ENCODE data around the gene RHBDF2. TPM values are rescaled to one million over a fixed set of nuclear protein-coding genes. Genes with fewer than 3 reads are reported as not detected.
"Not testable (repeated sequence)": the region's sequence is repeated elsewhere in the genome, so short reads cannot be mapped to it uniquely, and the experiment has no call there.

RHBDF2 gene
- total and polyA plus RNA-seq, 5 donors from 2014 or later, result 2.5 to 23.8 (median 3.7) TPM

- Mint-ChIP-seq H3K4me1 (peaks cover 0 to 44% (median 11%) of the 10 kb centered on the region in 4 donors), H3K4me3 (peak overlapping the region in 2 of 4 donors; percentile 54 to 77), H3K27ac (peak overlapping the region in 2 of 3 donors; percentile 91 to 93)
- H3K4me3 ChIP-seq (ENCODE audit: low read depth, low read length); H3K27ac ChIP-seq (ENCODE audit: insufficient read depth, low read length, poor library complexity, severe bottlenecking); H3K36me3 Mint-ChIP-seq; ATAC-seq (ENCODE audit: low read depth in 2 of 2); DNase-seq; H3K9me3 ChIP-seq (ENCODE audit: control insufficient read depth in 2 of 2, low read length in 2 of 2); H3K9me3 Mint-ChIP-seq; H3K27me3 Mint-ChIP-seq; H3K27me3 ChIP-seq (ENCODE audit: control insufficient read depth, insufficient read depth, low read length); H3K36me3 ChIP-seq (ENCODE audit: control insufficient read depth, insufficient read depth, low read length): not testable (repeated sequence)
- H3K4me1 ChIP-seq (ENCODE audit: control insufficient read depth, insufficient read depth, low read length, poor library complexity, severe bottlenecking), result peaks cover 28% of the 10 kb centered on the region
Observed at GRCh38 chr17:76527016-76527415, 25.8 kb upstream of the RHBDF2 start.

- not testable (repeated sequence) for H3K27ac ChIP-seq (ENCODE audit: insufficient read depth, low read length, poor library complexity, severe bottlenecking); H3K27me3 ChIP-seq (ENCODE audit: control insufficient read depth, insufficient read depth, low read length); H3K9me3 ChIP-seq (ENCODE audit: control insufficient read depth in 2 of 2, low read length in 2 of 2); H3K27me3 Mint-ChIP-seq; H3K9me3 Mint-ChIP-seq; H3K4me3 Mint-ChIP-seq; H3K27ac Mint-ChIP-seq; H3K36me3 ChIP-seq (ENCODE audit: control insufficient read depth, insufficient read depth, low read length); H3K4me3 ChIP-seq (ENCODE audit: low read depth, low read length); DNase-seq; H3K36me3 Mint-ChIP-seq; ATAC-seq (ENCODE audit: low read depth in 2 of 2)
- peaks cover 0 to 39% (median 11%) of the 10 kb centered on the region in 4 donors for H3K4me1 Mint-ChIP-seq
- peaks cover 28% of the 10 kb centered on the region for H3K4me1 ChIP-seq (ENCODE audit: control insufficient read depth, insufficient read depth, low read length, poor library complexity, severe bottlenecking)
Observed at GRCh38 chr17:76525513-76525833, 24.2 kb upstream of the RHBDF2 start.

DNA sequence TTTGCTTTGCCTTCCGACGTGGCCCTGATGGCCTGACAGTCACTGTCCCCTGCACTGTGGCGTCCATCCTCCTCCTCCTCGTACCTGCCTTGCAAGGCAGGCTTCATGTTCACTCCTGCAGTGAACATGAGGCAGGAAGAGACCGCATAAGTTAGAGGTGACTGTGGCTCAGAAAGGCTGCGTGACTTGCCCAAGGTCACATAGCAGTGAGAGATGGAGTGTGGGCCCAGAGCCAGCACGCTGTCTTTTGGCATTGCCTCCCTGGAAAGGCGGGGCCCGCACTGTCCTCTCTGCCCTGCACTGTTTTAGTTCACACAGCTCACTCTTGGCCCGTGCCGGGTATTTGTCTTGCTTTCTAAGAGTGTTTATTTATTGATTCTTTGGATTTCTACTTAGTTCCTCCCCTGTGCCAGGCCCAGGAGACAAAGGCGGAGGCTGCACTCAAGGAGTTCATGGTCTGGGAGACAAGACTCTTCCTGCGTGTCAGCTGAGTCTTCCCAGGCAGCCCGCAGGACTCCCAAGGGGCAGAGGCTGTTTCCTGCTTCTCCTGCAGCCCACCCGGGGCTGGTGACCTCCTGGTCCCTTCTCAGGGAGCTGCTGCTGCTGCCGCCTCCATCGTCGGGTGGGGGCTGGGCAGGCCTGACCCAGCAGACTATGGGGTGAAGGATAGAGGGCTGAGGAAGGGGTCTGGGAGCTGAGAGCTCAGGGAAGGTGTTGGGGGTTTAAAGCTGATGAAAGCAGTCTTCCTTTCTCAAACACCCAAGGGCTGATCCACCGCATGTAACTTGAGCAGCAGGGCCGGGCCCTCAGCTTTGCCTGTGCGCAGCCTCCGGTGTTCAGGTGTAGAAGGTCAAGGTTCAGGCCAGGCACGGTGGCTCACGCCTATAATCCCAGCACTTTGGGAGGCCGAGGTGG lies 23.6 kb upstream of the RHBDF2 start:
- Histone ChIP-seq H3K4me1 (ENCODE audit: control insufficient read depth, insufficient read depth, low read length, poor library complexity, severe bottlenecking) (peaks cover 28% of the 10 kb centered on the region), H3K9me3 (ENCODE audit: control insufficient read depth in 2 of 2, low read length in 2 of 2) (no peaks in the 10 kb centered on the region), H3K27me3 (ENCODE audit: control insufficient read depth, insufficient read depth, low read length) (no peaks in the 10 kb centered on the region), H3K4me3 (ENCODE audit: low read depth, low read length) (no peak overlapping the region), H3K36me3 (ENCODE audit: control insufficient read depth, insufficient read depth, low read length) (no peaks in the 10 kb centered on the region), H3K27ac (ENCODE audit: insufficient read depth, low read length, poor library complexity, severe bottlenecking) (no peak overlapping the region)
- DNase-seq (no peak), ATAC-seq (ENCODE audit: low read depth in 2 of 2) (no peak)
- H3K27me3 Mint-ChIP-seq, result peaks cover 9% of the 10 kb centered on the region
- H3K36me3 Mint-ChIP-seq, result no peaks in the 10 kb centered on the region
- H3K4me1 Mint-ChIP-seq, result peaks cover 0 to 34% (median 11%) of the 10 kb centered on the region in 4 donors
- H3K4me3 Mint-ChIP-seq, result peak overlapping the region in 1 of 4 donors; percentile 83
- H3K9me3 Mint-ChIP-seq, result peaks cover 0 to 3% (median 0%) of the 10 kb centered on the region in 7 donors
- H3K27ac Mint-ChIP-seq, result peak overlapping the region in 1 of 3 donors; percentile 22

DNA sequence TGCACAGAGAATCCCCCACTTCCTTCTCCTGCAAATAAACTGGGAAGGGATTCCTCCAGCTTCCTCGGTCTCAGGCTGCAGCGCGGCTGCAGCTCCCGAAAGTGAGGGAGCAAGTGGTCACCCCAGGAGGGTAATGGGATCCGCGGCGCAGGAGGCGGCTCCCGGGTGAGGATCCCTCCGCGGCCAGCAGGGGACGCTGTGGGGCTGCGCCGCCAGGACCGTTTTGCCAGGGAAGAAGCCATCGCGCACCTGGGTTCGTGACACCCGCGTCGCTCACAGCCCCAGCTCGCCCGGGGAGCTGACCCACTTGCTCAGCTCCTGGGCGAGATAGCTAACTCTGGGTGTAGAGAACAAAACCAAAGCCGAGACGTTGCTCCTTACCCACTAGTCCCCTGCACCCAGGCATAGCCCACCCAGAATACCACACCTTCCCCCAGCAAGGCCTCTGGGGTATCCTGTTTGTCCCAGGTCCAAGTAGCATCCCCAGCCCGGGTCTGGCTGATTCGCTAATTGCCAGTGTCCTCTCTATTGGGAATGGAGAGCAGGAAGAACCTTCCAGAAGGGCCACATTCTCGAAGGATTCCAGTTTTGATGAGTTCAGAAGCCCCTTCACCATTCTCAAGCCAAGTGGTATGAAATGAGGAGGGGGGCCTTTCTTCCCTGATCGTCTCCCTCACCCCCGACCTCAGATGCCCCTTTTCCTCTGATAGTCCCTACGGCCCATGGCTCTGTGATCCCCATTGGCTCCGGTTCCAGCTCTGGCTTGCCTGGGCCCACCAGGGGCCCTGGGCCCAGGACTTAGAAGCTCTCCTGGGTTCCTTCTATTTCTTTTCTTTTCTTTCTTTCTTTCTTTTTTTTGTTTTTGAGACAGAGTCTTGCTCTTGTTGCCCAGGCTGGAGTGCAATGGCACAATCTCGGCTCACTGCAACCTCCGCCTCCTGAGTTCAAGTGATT lies 22.1 kb upstream of the RHBDF2 start:
- Histone ChIP-seq H3K36me3 (ENCODE audit: control insufficient read depth, insufficient read depth, low read length) (no peaks in the 10 kb centered on the region), H3K4me1 (ENCODE audit: control insufficient read depth, insufficient read depth, low read length, poor library complexity, severe bottlenecking) (peaks cover 20% of the 10 kb centered on the region), H3K9me3 (ENCODE audit: control insufficient read depth in 2 of 2, low read length in 2 of 2) (no peaks in the 10 kb centered on the region), H3K27me3 (ENCODE audit: control insufficient read depth, insufficient read depth, low read length) (no peaks in the 10 kb centered on the region), H3K27ac (ENCODE audit: insufficient read depth, low read length, poor library complexity, severe bottlenecking) (no peak overlapping the region), H3K4me3 (ENCODE audit: low read depth, low read length) (no peak overlapping the region)
- H3K4me1 Mint-ChIP-seq, result peaks cover 0 to 29% (median 11%) of the 10 kb centered on the region in 4 donors
- H3K27me3 Mint-ChIP-seq, result peaks cover 9% of the 10 kb centered on the region
- ATAC-seq (ENCODE audit: low read depth in 2 of 2) (peak; percentile 76 to 82), DNase-seq (peak; percentile 67 to 77 (median 76))
- H3K9me3 Mint-ChIP-seq, result peaks cover 0 to 3% (median 0%) of the 10 kb centered on the region in 7 donors
- H3K36me3 Mint-ChIP-seq, result no peaks in the 10 kb centered on the region
- peak overlapping the region in 2 of 3 donors; percentile 75 to 91 for H3K27ac Mint-ChIP-seq
- peak overlapping the region in 1 of 4 donors; percentile 57 for H3K4me3 Mint-ChIP-seq

- not testable (repeated sequence) for H3K36me3 ChIP-seq (ENCODE audit: control insufficient read depth, insufficient read depth, low read length); H3K4me3 Mint-ChIP-seq; H3K9me3 ChIP-seq (ENCODE audit: control insufficient read depth in 2 of 2, low read length in 2 of 2)
Observed at GRCh38 chr17:76521683-76522082, 20.5 kb upstream of the RHBDF2 start.

GRCh38 chr17:76521262-76521661 lies 20.0 kb upstream of the RHBDF2 start:
- H3K4me1 Mint-ChIP-seq, result peaks cover 0 to 30% (median 11%) of the 10 kb centered on the region in 4 donors

More at GRCh38 chr17:76521683-76522082, 20.5 kb upstream of the RHBDF2 start:
- not testable (repeated sequence) for H3K27ac Mint-ChIP-seq; H3K4me3 ChIP-seq (ENCODE audit: low read depth, low read length); H3K27ac ChIP-seq (ENCODE audit: insufficient read depth, low read length, poor library complexity, severe bottlenecking); H3K36me3 Mint-ChIP-seq; H3K9me3 Mint-ChIP-seq; H3K27me3 Mint-ChIP-seq; DNase-seq; H3K27me3 ChIP-seq (ENCODE audit: control insufficient read depth, insufficient read depth, low read length); ATAC-seq (ENCODE audit: low read depth in 2 of 2); H3K4me1 ChIP-seq (ENCODE audit: control insufficient read depth, insufficient read depth, low read length, poor library complexity, severe bottlenecking)
- peaks cover 0 to 27% (median 9%) of the 10 kb centered on the region in 4 donors for H3K4me1 Mint-ChIP-seq

DNA sequence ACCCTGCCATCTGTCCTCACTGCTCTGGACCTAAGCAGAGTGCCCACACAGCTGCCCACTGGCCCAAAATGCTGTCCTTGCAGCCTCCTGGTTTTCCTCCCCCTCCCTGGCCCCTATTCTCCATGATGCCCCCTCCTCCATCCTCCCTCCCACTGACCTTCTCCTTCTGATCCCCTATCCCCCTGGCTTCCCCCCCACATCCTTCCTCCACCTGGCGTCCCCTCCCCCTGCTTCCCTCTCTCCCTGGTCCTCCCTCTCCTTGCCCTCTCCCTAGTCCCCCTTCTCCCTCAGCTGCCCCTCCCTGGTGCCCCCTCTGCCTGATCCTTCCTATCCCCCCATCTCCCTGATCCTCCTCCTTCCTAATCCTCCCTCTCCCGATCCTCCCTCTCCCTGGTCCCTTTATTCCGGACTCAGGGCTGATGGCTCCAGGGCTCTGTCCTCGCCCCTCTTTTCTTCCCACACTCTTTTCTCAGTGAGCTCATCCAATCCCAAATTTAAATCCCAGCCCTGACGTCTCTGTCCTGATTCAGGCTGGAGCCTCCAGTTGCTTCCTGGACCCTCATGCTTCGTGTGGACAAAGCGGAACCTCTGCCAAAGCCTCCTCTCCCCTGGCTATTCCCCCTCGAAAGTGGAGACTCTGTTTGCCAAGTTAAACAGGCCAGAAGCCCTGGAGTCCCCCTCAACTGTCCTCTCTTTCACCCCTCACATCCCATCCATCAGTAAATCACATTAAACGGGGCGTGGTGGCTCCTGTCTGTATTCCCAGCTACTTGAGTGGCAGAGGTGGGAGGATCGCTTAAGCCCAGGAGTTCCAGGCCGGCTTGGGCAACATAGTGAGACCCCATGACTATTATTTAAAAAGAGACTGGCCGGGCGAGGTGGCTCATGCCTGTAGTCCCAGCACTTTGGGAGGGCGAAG lies 18.1 kb upstream of the RHBDF2 start:
- no peaks in the 10 kb centered on the region for H3K9me3 Mint-ChIP-seq
- Histone ChIP-seq H3K4me3 (ENCODE audit: low read depth, low read length) (no peak overlapping the region), H3K9me3 (ENCODE audit: control insufficient read depth in 2 of 2, low read length in 2 of 2) (no peaks in the 10 kb centered on the region), H3K36me3 (ENCODE audit: control insufficient read depth, insufficient read depth, low read length) (no peaks in the 10 kb centered on the region), H3K27me3 (ENCODE audit: control insufficient read depth, insufficient read depth, low read length) (no peaks in the 10 kb centered on the region), H3K4me1 (ENCODE audit: control insufficient read depth, insufficient read depth, low read length, poor library complexity, severe bottlenecking) (peaks cover 31% of the 10 kb centered on the region), H3K27ac (ENCODE audit: insufficient read depth, low read length, poor library complexity, severe bottlenecking) (no peak overlapping the region)
- no peaks in the 10 kb centered on the region for H3K36me3 Mint-ChIP-seq
- H3K4me3 Mint-ChIP-seq, result peak overlapping the region in 1 of 4 donors; percentile 80
- DNase-seq (no peak), ATAC-seq (ENCODE audit: low read depth in 2 of 2) (no peak)
- peaks cover 9% of the 10 kb centered on the region for H3K27me3 Mint-ChIP-seq
- peak overlapping the region; percentile 79 to 81 (median 79) for H3K27ac Mint-ChIP-seq
- H3K4me1 Mint-ChIP-seq, result peaks cover 0 to 44% (median 16%) of the 10 kb centered on the region in 4 donors

More at GRCh38 chr17:76521262-76521661, 20.0 kb upstream of the RHBDF2 start:
- Histone ChIP-seq H3K27ac (ENCODE audit: insufficient read depth, low read length, poor library complexity, severe bottlenecking) (no peak overlapping the region), H3K27me3 (ENCODE audit: control insufficient read depth, insufficient read depth, low read length) (no peaks in the 10 kb centered on the region), H3K4me3 (ENCODE audit: low read depth, low read length) (no peak overlapping the region), H3K4me1 (ENCODE audit: control insufficient read depth, insufficient read depth, low read length, poor library complexity, severe bottlenecking) (peaks cover 12% of the 10 kb centered on the region), H3K36me3 (ENCODE audit: control insufficient read depth, insufficient read depth, low read length) (no peaks in the 10 kb centered on the region), H3K9me3 (ENCODE audit: control insufficient read depth in 2 of 2, low read length in 2 of 2) (no peaks in the 10 kb centered on the region)
- peaks cover 9% of the 10 kb centered on the region for H3K27me3 Mint-ChIP-seq
- H3K36me3 Mint-ChIP-seq, result no peaks in the 10 kb centered on the region
- peaks cover 0 to 3% (median 0%) of the 10 kb centered on the region in 7 donors for H3K9me3 Mint-ChIP-seq
- ATAC-seq (ENCODE audit: low read depth in 2 of 2), result no peak
- DNase-seq, result no peak
- H3K4me3 Mint-ChIP-seq, result no peak overlapping the region
- H3K27ac Mint-ChIP-seq, result no peak overlapping the region

Data from CD4-positive, CD25-positive, alpha-beta regulatory T cell (primary cell).